Loucy (cell line): ENCODE measurements around the gene IQCH.

Experiments used
- EZH2phosphoT487 ChIP-seq: fragments of 200-600 bp; IDR thresholded peaks from 2 replicates; pipeline ENCODE4 v1.6.1; 2018; ENCODE audit warnings: antibody characterized with exemption, mild to moderate bottlenecking, moderate library complexity, borderline replicate concordance
- TF ChIP-seq, protein P1 (sequence below): fragments of 200-600 bp; sonication (generic); conservative IDR thresholded peaks from 2 replicates; pipeline ENCODE4 v1.5.1; 2014; ENCODE audit warnings: mild to moderate bottlenecking, antibody characterized with exemption, low read length

DNA sequence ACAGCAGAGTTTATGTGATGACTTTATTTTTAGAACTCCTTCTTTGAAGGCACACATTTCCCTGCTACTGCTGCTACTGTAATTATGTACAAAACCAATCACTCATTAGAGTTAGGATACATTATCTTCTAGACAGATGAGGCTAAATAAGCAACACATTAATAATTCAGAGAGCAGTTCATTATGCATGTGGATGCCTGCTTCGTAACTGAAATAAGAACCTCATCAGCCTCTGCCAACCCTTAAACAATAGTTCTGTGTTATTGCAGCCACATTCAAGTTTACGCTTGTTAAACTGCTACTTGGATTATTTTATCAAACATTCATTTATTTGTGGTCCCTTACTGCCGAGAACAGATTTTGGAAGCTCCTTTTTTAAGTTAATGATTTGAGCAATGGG lies 213.8 kb downstream of the IQCH start:
- TF ChIP-seq, protein P1, sequence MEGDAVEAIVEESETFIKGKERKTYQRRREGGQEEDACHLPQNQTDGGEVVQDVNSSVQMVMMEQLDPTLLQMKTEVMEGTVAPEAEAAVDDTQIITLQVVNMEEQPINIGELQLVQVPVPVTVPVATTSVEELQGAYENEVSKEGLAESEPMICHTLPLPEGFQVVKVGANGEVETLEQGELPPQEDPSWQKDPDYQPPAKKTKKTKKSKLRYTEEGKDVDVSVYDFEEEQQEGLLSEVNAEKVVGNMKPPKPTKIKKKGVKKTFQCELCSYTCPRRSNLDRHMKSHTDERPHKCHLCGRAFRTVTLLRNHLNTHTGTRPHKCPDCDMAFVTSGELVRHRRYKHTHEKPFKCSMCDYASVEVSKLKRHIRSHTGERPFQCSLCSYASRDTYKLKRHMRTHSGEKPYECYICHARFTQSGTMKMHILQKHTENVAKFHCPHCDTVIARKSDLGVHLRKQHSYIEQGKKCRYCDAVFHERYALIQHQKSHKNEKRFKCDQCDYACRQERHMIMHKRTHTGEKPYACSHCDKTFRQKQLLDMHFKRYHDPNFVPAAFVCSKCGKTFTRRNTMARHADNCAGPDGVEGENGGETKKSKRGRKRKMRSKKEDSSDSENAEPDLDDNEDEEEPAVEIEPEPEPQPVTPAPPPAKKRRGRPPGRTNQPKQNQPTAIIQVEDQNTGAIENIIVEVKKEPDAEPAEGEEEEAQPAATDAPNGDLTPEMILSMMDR, result no peak
- TF ChIP-seq EZH2phosphoT487, result no peak
